H9 (cell line): ENCODE data around the gene NOC3L. TPM values are rescaled to one million over a fixed set of nuclear protein-coding genes. Genes with fewer than 3 reads are reported as not detected.

Experiments
- DNase-seq: peaks from one replicate; pipeline ENCODE4 v3.0.0-alpha.2; 2017
- H2AFZ ChIP-seq: one replicate; pipeline ENCODE4 v1.6.1; 2013; ENCODE audit warnings: mild to moderate bottlenecking, low read length, control low read depth, moderate library complexity
- H2AK5ac ChIP-seq: 2 replicates; pipeline ENCODE4 v1.6.1; 2013; ENCODE audit warnings: low read length, control low read depth, mixed read lengths; ENCODE audit not compliant: insufficient read length
- H2BK120ac ChIP-seq: one replicate; pipeline ENCODE4 v1.6.1; 2013; ENCODE audit warnings: low read depth, mild to moderate bottlenecking, low read length, control low read depth, inconsistent platforms; ENCODE audit not compliant: poor library complexity, severe bottlenecking
- H2BK12ac ChIP-seq: 2 replicates; pipeline ENCODE4 v1.6.1; 2013; ENCODE audit warnings: low read length, control low read depth, mixed read lengths, low read depth; ENCODE audit not compliant: insufficient read length
- H2BK15ac ChIP-seq: 2 replicates; pipeline ENCODE4 v1.6.1; 2013; ENCODE audit warnings: low read depth, low read length, control low read depth
- H2BK20ac ChIP-seq: one replicate; pipeline ENCODE4 v1.6.1; 2013; ENCODE audit warnings: low read depth, mild to moderate bottlenecking, low read length, control low read depth, inconsistent platforms; ENCODE audit not compliant: poor library complexity, severe bottlenecking
- H2BK5ac ChIP-seq: 2 replicates; pipeline ENCODE4 v1.6.1; 2013; ENCODE audit warnings: low read length, control low read depth, mixed read lengths; ENCODE audit not compliant: insufficient read length
- H3K14ac ChIP-seq: 2 replicates; pipeline ENCODE4 v1.6.1; 2013; ENCODE audit warnings: low read length, control low read depth; ENCODE audit not compliant: insufficient read depth
- H3K18ac ChIP-seq: 2 replicates; pipeline ENCODE4 v1.6.1; 2013; ENCODE audit warnings: low read depth, mild to moderate bottlenecking, mixed read lengths, low read length, control low read depth; ENCODE audit not compliant: insufficient read length
- H3K23ac ChIP-seq: 2 replicates; pipeline ENCODE4 v1.6.1; 2013; ENCODE audit warnings: low read length, control low read depth, mixed read lengths, low read depth; ENCODE audit not compliant: insufficient read length
- H3K23me2 ChIP-seq: 2 replicates; pipeline ENCODE4 v1.6.1; 2013; ENCODE audit warnings: low read depth, mild to moderate bottlenecking, mixed read lengths, low read length, control low read depth; ENCODE audit not compliant: insufficient read length, poor library complexity, severe bottlenecking
- H3K27ac ChIP-seq: 2 replicates; pipeline ENCODE4 v1.5.1; 2013; ENCODE audit warnings: low read length, control low read depth, mixed read lengths, low read depth; ENCODE audit not compliant: insufficient read length
- H3K27me3 ChIP-seq: 2 replicates; pipeline ENCODE4 v1.6.1; 2013; ENCODE audit warnings: low read length, control low read depth, inconsistent platforms; ENCODE audit not compliant: insufficient read depth
- H3K4ac ChIP-seq: 2 replicates; pipeline ENCODE4 v1.6.1; 2013; ENCODE audit warnings: low read depth, mild to moderate bottlenecking, control low read depth, inconsistent platforms, low read length, moderate library complexity
- H3K4me1 ChIP-seq: 2 replicates; pipeline ENCODE4 v1.6.1; 2013; ENCODE audit warnings: low read length, control low read depth, inconsistent platforms; ENCODE audit not compliant: insufficient read depth
- H3K4me2 ChIP-seq: 2 replicates; pipeline ENCODE4 v1.6.1; 2013; ENCODE audit warnings: low read length, control low read depth, mixed read lengths; ENCODE audit not compliant: insufficient read length, insufficient read depth
- H3K56ac ChIP-seq: 2 replicates; pipeline ENCODE4 v1.6.1; 2013; ENCODE audit warnings: low read depth, mild to moderate bottlenecking, mixed read lengths, low read length, control low read depth; ENCODE audit not compliant: insufficient read length
- H3K79me1 ChIP-seq: 2 replicates; pipeline ENCODE4 v1.6.1; 2013; ENCODE audit warnings: low read depth, mild to moderate bottlenecking, moderate library complexity, low read length, control low read depth, inconsistent platforms; ENCODE audit not compliant: insufficient read depth, poor library complexity, severe bottlenecking
- H3K79me2 ChIP-seq: 2 replicates; pipeline ENCODE4 v1.6.1; 2013; ENCODE audit warnings: low read length, control low read depth, inconsistent platforms; ENCODE audit not compliant: insufficient read depth
- H3K9ac ChIP-seq: 2 replicates; pipeline ENCODE4 v1.6.1; 2013; ENCODE audit warnings: low read length, control low read depth, mixed read lengths; ENCODE audit not compliant: insufficient read length; ENCODE audit errors: extremely low read depth
- H3K9me3 ChIP-seq: one replicate; pipeline ENCODE4 v1.6.1; 2013; ENCODE audit warnings: low read depth, low read length, inconsistent platforms; ENCODE audit not compliant: control insufficient read depth
- H3T11ph ChIP-seq: one replicate; pipeline ENCODE4 v1.6.1; 2013; ENCODE audit warnings: mild to moderate bottlenecking, low read length, control low read depth, inconsistent platforms
- H4K20me1 ChIP-seq: one replicate; pipeline ENCODE4 v1.6.1; 2013; ENCODE audit not compliant: control insufficient read depth, insufficient read length, insufficient read depth
- H4K5ac ChIP-seq: 2 replicates; pipeline ENCODE4 v1.6.1; 2013; ENCODE audit warnings: low read depth, mild to moderate bottlenecking, mixed read lengths, low read length, control low read depth; ENCODE audit not compliant: insufficient read length
- H4K8ac ChIP-seq: replicated peaks from 2 replicates; pipeline ENCODE4 v1.6.1; 2013; ENCODE audit warnings: low read length, control low read depth, mixed read lengths, low read depth; ENCODE audit not compliant: insufficient read length
- H4K91ac ChIP-seq: 2 replicates; pipeline ENCODE4 v1.6.1; 2013; ENCODE audit warnings: low read depth, mild to moderate bottlenecking, moderate library complexity, mixed read lengths, low read length, control low read depth; ENCODE audit not compliant: insufficient read length
- H3K27ac Mint-ChIP-seq, 3 experiments: 2 replicates in 2 of 3; 3 replicates in 1 of 3; pipeline ENCODE4 v1.8.0; 2020 to 2021; ENCODE audit warnings: mixed read lengths in 3 of 3, mild to moderate bottlenecking in 1 of 3, moderate library complexity in 1 of 3
- H3K27me3 Mint-ChIP-seq: 2 replicates; pipeline ENCODE4 v1.8.0; 2021; ENCODE audit warnings: low read depth, mild to moderate bottlenecking, moderate library complexity, mixed read lengths
- H3K36me3 Mint-ChIP-seq, 3 experiments: 2 replicates in 2 of 3; 3 replicates in 1 of 3; pipeline ENCODE4 v1.8.0; 2020 to 2021; ENCODE audit warnings: low read depth in 3 of 3, mixed read lengths in 3 of 3; ENCODE audit not compliant: insufficient read depth in 1 of 3
- H3K4me1 Mint-ChIP-seq, 2 experiments: 2 replicates each; pipeline ENCODE4 v1.8.0; 2020; ENCODE audit warnings: mixed read lengths in 2 of 2
- H3K4me3 Mint-ChIP-seq, 2 experiments: 2 replicates in 1 of 2; 3 replicates in 1 of 2; pipeline ENCODE4 v1.8.0; 2020 to 2021; ENCODE audit warnings: mild to moderate bottlenecking in 2 of 2, mixed read lengths in 2 of 2, moderate library complexity in 1 of 2
- H3K9me3 Mint-ChIP-seq, 2 experiments: 2 replicates in 1 of 2; 3 replicates in 1 of 2; pipeline ENCODE4 v1.8.0; 2020; ENCODE audit warnings: mild to moderate bottlenecking in 2 of 2, mixed read lengths in 2 of 2, moderate library complexity in 1 of 2
- WGBS: extraction: QIAGEN DNeasy Blood & Tissue Kit; methylation state at CpG from one replicate; pipeline ENCODE4 v1.1.7; 2013; ENCODE audit warnings: missing lambda C conversion rate, low lambda C conversion rate, mixed read lengths; ENCODE audit not compliant: insufficient read length; ENCODE audit errors: extremely low coverage; 5-methylcytosine and 5-hydroxymethylcytosine counted together
- total RNA-seq: library from RNA; stranded (reverse); gene quantifications from 2 replicates; pipeline ENCODE4 v1.2.1, GENCODE V29; 2021
- TF ChIP-seq, protein P1 (sequence below): fragments of 200-600 bp; sonication (generic); conservative IDR thresholded peaks from 3 replicates; pipeline ENCODE4 v1.8.0; 2021; ENCODE audit warnings: antibody characterized with exemption, mild to moderate bottlenecking

Gene NOC3L
- total RNA-seq, 1 experiment from 2014 or later, result 35.8 TPM

DNA sequence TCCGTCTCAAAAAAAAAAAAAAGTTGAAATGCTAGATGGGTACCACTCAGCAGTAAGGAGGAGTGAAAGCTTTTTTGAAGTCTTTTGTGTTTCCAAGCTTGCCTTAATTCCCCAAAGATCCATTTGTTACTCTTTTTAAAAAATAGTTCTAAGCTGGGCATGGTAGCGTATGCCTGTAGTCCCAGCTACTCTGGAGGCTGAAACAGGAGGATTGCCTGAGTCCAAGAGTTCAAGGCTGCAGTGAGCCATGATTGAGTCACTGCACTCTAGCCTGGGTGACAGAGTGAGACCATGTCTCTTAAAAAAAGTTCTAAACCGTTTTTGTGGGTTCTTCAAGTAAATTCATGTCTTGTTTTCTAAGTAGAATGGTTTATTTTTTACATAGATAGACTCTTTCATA is 44.9 kb upstream of the NOC3L start:
- peaks cover 11% of the 10 kb centered on the region for H3K23me2 ChIP-seq
- no peak overlapping the region for H2BK12ac ChIP-seq
- no peak overlapping the region for H3K14ac ChIP-seq
- H3K18ac ChIP-seq, result no peak overlapping the region
- no peak for DNase-seq
- no peak overlapping the region for H2BK5ac ChIP-seq
- peaks cover 3% of the 10 kb centered on the region for H3K79me1 ChIP-seq
- no peak overlapping the region for H3K56ac ChIP-seq
- no peak overlapping the region for H3K27ac ChIP-seq
- Mint-ChIP-seq H3K4me3 (no peak overlapping the region), H3K9me3 (no peaks in the 10 kb centered on the region; a peak in 1 of 5 replicates), H3K27me3 (peaks cover 36% of the 10 kb centered on the region), H3K36me3 (no peaks in the 10 kb centered on the region; a peak in 1 of 7 replicates), H3K27ac (no peak overlapping the region), H3K4me1 (peaks cover 4 to 7% of the 10 kb centered on the region in 2 experiments; a peak in 3 of 4 replicates)
- H4K91ac ChIP-seq, result no peak overlapping the region
- H3K9ac ChIP-seq, result no peak overlapping the region
- TF ChIP-seq, protein P1, sequence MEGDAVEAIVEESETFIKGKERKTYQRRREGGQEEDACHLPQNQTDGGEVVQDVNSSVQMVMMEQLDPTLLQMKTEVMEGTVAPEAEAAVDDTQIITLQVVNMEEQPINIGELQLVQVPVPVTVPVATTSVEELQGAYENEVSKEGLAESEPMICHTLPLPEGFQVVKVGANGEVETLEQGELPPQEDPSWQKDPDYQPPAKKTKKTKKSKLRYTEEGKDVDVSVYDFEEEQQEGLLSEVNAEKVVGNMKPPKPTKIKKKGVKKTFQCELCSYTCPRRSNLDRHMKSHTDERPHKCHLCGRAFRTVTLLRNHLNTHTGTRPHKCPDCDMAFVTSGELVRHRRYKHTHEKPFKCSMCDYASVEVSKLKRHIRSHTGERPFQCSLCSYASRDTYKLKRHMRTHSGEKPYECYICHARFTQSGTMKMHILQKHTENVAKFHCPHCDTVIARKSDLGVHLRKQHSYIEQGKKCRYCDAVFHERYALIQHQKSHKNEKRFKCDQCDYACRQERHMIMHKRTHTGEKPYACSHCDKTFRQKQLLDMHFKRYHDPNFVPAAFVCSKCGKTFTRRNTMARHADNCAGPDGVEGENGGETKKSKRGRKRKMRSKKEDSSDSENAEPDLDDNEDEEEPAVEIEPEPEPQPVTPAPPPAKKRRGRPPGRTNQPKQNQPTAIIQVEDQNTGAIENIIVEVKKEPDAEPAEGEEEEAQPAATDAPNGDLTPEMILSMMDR, result no peak
- H2AFZ ChIP-seq, result no peak overlapping the region
- H2BK120ac ChIP-seq, result no peak overlapping the region
- H4K5ac ChIP-seq, result no peak overlapping the region
- no peaks in the 10 kb centered on the region; the same call in 1 of the 2 replicates for H3K79me2 ChIP-seq
- H3K4me1 ChIP-seq, result no peaks in the 10 kb centered on the region
- H3K4ac ChIP-seq, result no peak overlapping the region
- H3K23ac ChIP-seq, result no peak overlapping the region
- H4K8ac ChIP-seq, result no peak overlapping the region
- no peaks in the 10 kb centered on the region for H3K9me3 ChIP-seq
- H4K20me1 ChIP-seq, result no peaks in the 10 kb centered on the region
- peaks cover 5% of the 10 kb centered on the region; the same call in 1 of the 2 replicates for H3K27me3 ChIP-seq
- H2BK15ac ChIP-seq, result no peak overlapping the region
- no peak overlapping the region for H2AK5ac ChIP-seq
- H2BK20ac ChIP-seq, result no peak overlapping the region
- no peak overlapping the region for H3K4me2 ChIP-seq
- no CpG with 5 or more reads among the region's 3 CpGs for WGBS
- H3T11ph ChIP-seq, result no peak overlapping the region
